A673 (cell line): ENCODE data around the gene USP31. TPM values are rescaled to one million over a fixed set of nuclear protein-coding genes. Genes with fewer than 3 reads are reported as not detected.

Experiments used
- BruUV-seq: library from RNA; stranded (reverse); fragments of 400-500 nt; replicated peaks from 2 replicates; lab custom pipeline; 2021; lab: Mats Ljungman, UMichigan
- CTCF ChIA-PET: fragments of 300-600 bp; sonication (Branson Sonifier 250); formaldehyde crosslinking; loops from one replicate; lab custom pipeline; 2022; ENCODE audit warnings: antibody characterized with exemption; lab: Charles Lee
- POLR2A ChIA-PET: fragments of 300-600 bp; sonication (Branson Sonifier 250); formaldehyde crosslinking; loops from one replicate; lab custom pipeline; 2022; ENCODE audit warnings: antibody characterized with exemption; ENCODE audit not compliant: low non-redundant PET; lab: Charles Lee
- DNase-seq: peaks from one replicate; pipeline ENCODE4 v3.0.0-alpha.2; 2015; ENCODE audit warnings: low spot score
- H3K27ac ChIP-seq: fragments of 200-600 bp; sonication (generic); 2 replicates; pipeline ENCODE4 v1.5.1; 2016; ENCODE audit warnings: mixed run types, low read depth, mild to moderate bottlenecking, mixed read lengths, antibody characterized with exemption, low read length; ENCODE audit not compliant: poor library complexity, severe bottlenecking
- H3K27me3 ChIP-seq: fragments of 200-600 bp; sonication (generic); replicated peaks from 2 replicates; pipeline ENCODE4 v1.6.1; 2017; ENCODE audit warnings: mixed run types, low read depth, mild to moderate bottlenecking, mixed read lengths, antibody characterized with exemption, low read length; ENCODE audit not compliant: insufficient read depth, poor library complexity
- H3K36me3 ChIP-seq: fragments of 200-600 bp; sonication (generic); 2 replicates; pipeline ENCODE4 v1.6.1; 2016; ENCODE audit warnings: mixed run types, mild to moderate bottlenecking, mixed read lengths, antibody characterized with exemption, low read length; ENCODE audit not compliant: insufficient read depth, poor library complexity, severe bottlenecking
- H3K4me1 ChIP-seq: fragments of 200-600 bp; sonication (generic); 2 replicates; pipeline ENCODE4 v1.6.1; 2017; ENCODE audit warnings: mixed run types, mild to moderate bottlenecking, mixed read lengths, antibody characterized with exemption, low read length; ENCODE audit not compliant: insufficient read depth, poor library complexity, severe bottlenecking
- H3K4me3 ChIP-seq: fragments of 200-600 bp; sonication (generic); 2 replicates; pipeline ENCODE4 v1.5.1; 2016; ENCODE audit warnings: low read depth, mixed run types, mild to moderate bottlenecking, mixed read lengths, low read length; ENCODE audit not compliant: poor library complexity, severe bottlenecking
- H3K9me3 ChIP-seq: fragments of 200-600 bp; sonication (generic); 2 replicates; pipeline ENCODE4 v1.6.1; 2016; ENCODE audit warnings: mixed run types, low read depth, mild to moderate bottlenecking, mixed read lengths, antibody characterized with exemption, low read length; ENCODE audit not compliant: poor library complexity, severe bottlenecking
- CTCF ChIP-seq: fragments of 300-800, 200-600 bp; sonication (generic); conservative IDR thresholded peaks from 2 replicates; pipeline ENCODE4 v1.5.1; 2017; ENCODE audit warnings: low read depth, mild to moderate bottlenecking, antibody characterized with exemption, low read length, moderate library complexity, mixed read lengths
- EZH2 ChIP-seq: fragments of 200-600 bp; sonication (generic); IDR thresholded peaks from 2 replicates; pipeline ENCODE4 v1.6.1; 2017; ENCODE audit warnings: borderline replicate concordance, low read depth, mild to moderate bottlenecking, mixed read lengths, antibody characterized with exemption, low read length; ENCODE audit not compliant: poor library complexity, severe bottlenecking
- intact Hi-C: fragments of 100-400 bp; cut with micrococcal nuclease; formaldehyde crosslinking; loops from one replicate; pipeline ENCODE4 v1.10.0; 2022; ENCODE audit not compliant: unreplicated experiment
- total RNA-seq: library from RNA; stranded (reverse); gene quantifications from 2 replicates; pipeline ENCODE4 v1.2.3, GENCODE V29; 2021

The USP31 gene
- total RNA-seq, 1 experiment from 2014 or later, result 34.4 TPM

GRCh38 chr16:23039118-23039517 is 110.1 kb downstream of the USP31 start:
- TF ChIP-seq CTCF, result no peak
- TF ChIP-seq EZH2, result no peak
- intact Hi-C loops, result no loop called here
- Histone ChIP-seq H3K27ac (no peak overlapping the region), H3K4me3 (no peak overlapping the region), H3K27me3 (no peaks in the 10 kb centered on the region), H3K4me1 (no peaks in the 10 kb centered on the region), H3K9me3 (no peaks in the 10 kb centered on the region), H3K36me3 (no peaks in the 10 kb centered on the region)
- ChIA-PET POLR2A (no interaction called here), CTCF (no interaction called here)
- no TSS peak for BruUV-seq
- DNase-seq, result no peak

GRCh38 chr16:23035240-23035639 is 114.0 kb downstream of the USP31 start:
- no peaks in the 10 kb centered on the region for H3K9me3 ChIP-seq
- H3K36me3 ChIP-seq, result no peaks in the 10 kb centered on the region
- H3K27ac ChIP-seq, result no peak overlapping the region
- intact Hi-C loops, result no loop called here
- no TSS peak for BruUV-seq
- CTCF ChIA-PET, result no interaction called here
- DNase-seq, result no peak
- POLR2A ChIA-PET, result no interaction called here
- H3K4me1 ChIP-seq, result no peaks in the 10 kb centered on the region
- no peak overlapping the region for H3K4me3 ChIP-seq
- TF ChIP-seq CTCF, result no peak
- no peak for TF ChIP-seq EZH2
- peaks cover 14% of the 10 kb centered on the region for H3K27me3 ChIP-seq

- Histone ChIP-seq H3K27me3 (peaks cover 33% of the 10 kb centered on the region), H3K27ac (no peak overlapping the region), H3K36me3 (no peaks in the 10 kb centered on the region), H3K4me3 (no peak overlapping the region), H3K9me3 (no peaks in the 10 kb centered on the region), H3K4me1 (no peaks in the 10 kb centered on the region)
- DNase-seq, result no peak
- no peak for TF ChIP-seq EZH2
- TF ChIP-seq CTCF, result no peak
- BruUV-seq, result no TSS peak
- intact Hi-C loops, result no loop called here
- ChIA-PET POLR2A (no interaction called here), CTCF (no interaction called here)
Observed at GRCh38 chr16:23031508-23032098, 117.6 kb downstream of the USP31 start.
